ENCODE measurements around the gene TLCD4.
"Not testable (repeated sequence)": the region's sequence is repeated elsewhere in the genome, so short reads cannot be mapped to it uniquely, and the experiment has no call there.

TLCD4 gene

GRCh38 chr1:95154096-95154495, 36.9 kb downstream of the TLCD4 start:
- DNase-seq (ENCODE audit: low spot score), result no peak

GRCh38 chr1:95165569-95165968, 48.4 kb downstream of the TLCD4 start:
- not testable (repeated sequence) for DNase-seq (ENCODE audit: low spot score)
